ENCODE data around the gene CSMD2. TPM values are rescaled to one million over a fixed set of nuclear protein-coding genes. Genes with fewer than 3 reads are reported as not detected.

CSMD2 gene
- total RNA-seq, 4 donors from 2014 or later: 0.09 to 0.20 TPM; not detected in 2

DNA sequence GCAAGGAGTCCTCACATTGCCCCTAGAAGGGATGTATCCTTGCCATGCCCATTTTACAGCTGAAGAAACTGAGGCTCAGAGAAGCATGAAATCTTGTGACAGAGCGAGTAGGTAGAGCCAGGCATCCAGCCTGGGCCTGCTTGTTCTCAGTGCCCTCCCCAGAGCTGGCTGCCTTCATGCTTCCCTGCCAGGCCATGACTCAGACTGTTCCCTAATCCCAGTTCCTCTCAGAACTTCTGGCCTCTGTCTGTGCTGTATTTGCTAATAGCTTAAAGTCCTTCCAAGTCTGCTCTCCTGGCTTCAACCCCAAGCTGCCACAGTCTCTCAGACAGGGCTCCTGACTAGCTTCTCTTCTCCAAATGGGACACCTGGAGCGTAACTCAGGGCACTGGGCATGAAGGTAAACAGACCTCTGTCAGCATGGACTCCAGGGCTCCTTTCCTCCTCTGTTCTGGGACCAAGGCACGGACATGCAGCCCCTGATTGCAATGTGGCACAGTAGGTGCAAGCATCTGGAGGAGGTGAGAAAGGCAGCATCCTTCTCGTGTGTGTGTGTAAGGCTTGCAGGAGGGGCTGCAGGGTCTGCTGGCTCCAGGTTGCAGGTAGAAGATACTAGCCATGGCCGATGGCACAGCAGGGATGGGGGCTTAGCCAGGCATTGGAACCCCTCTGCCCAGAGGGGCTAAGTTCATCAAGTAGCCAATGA lies 178.5 kb downstream of the CSMD2 start:
- Histone ChIP-seq H3K36me3 (no peaks in the 10 kb centered on the region), H3K4me3 (no peak overlapping the region), H3K27me3 (no peaks in the 10 kb centered on the region), H3K4me1 (peaks cover 0 to 11% of the 10 kb centered on the region in 2 donors), H3K27ac (peak overlapping the region in 1 of 4 donors; percentile 17), H3K9me3 (no peaks in the 10 kb centered on the region)
- ATAC-seq (peak; percentile 92 to 98), DNase-seq (peak; percentile 63 to 72)
- TF ChIP-seq, protein P1, sequence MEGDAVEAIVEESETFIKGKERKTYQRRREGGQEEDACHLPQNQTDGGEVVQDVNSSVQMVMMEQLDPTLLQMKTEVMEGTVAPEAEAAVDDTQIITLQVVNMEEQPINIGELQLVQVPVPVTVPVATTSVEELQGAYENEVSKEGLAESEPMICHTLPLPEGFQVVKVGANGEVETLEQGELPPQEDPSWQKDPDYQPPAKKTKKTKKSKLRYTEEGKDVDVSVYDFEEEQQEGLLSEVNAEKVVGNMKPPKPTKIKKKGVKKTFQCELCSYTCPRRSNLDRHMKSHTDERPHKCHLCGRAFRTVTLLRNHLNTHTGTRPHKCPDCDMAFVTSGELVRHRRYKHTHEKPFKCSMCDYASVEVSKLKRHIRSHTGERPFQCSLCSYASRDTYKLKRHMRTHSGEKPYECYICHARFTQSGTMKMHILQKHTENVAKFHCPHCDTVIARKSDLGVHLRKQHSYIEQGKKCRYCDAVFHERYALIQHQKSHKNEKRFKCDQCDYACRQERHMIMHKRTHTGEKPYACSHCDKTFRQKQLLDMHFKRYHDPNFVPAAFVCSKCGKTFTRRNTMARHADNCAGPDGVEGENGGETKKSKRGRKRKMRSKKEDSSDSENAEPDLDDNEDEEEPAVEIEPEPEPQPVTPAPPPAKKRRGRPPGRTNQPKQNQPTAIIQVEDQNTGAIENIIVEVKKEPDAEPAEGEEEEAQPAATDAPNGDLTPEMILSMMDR (IDR thresholded peaks at IDR 0.05 in 4 of 5, conservative IDR thresholded peaks at IDR 0.05 in 1 of 5): no peak
- TF ChIP-seq POLR2A (IDR thresholded peaks at IDR 0.05): no peak
- intact Hi-C loops (cut with DNase I; ENCODE audit: low total_unique reads): no loop called here
- in situ Hi-C loops (cut with MboI; ENCODE audit: low sequenced_read_pairs in 4 of 4): no loop called here

- in situ Hi-C loops (cut with MboI; ENCODE audit: low sequenced_read_pairs in 4 of 4) (no loop called here), intact Hi-C loops (cut with DNase I; ENCODE audit: low total_unique reads) (no loop called here)
- Histone ChIP-seq H3K4me3 (no peak overlapping the region), H3K27ac (no peak overlapping the region), H3K27me3 (no peaks in the 10 kb centered on the region), H3K4me1 (peaks cover 0 to 11% of the 10 kb centered on the region in 2 donors), H3K9me3 (no peaks in the 10 kb centered on the region), H3K36me3 (no peaks in the 10 kb centered on the region)
- no peak for TF ChIP-seq POLR2A (IDR thresholded peaks at IDR 0.05)
- TF ChIP-seq, protein P1 (IDR thresholded peaks at IDR 0.05 in 4 of 5, conservative IDR thresholded peaks at IDR 0.05 in 1 of 5): no peak
- ATAC-seq (no peak), DNase-seq (no peak)
These were observed 179.4 kb downstream of the CSMD2 start for GRCh38 chr1:33985656-33986055.

GRCh38 chr1:33984906-33985565 lies 180.0 kb downstream of the CSMD2 start:
- no peak overlapping the region for H3K27ac ChIP-seq
- H3K4me1 ChIP-seq: peaks cover 0 to 11% of the 10 kb centered on the region in 2 donors
- intact Hi-C loops (cut with DNase I; ENCODE audit: low total_unique reads): no loop called here
- TF ChIP-seq, protein P1 (IDR thresholded peaks at IDR 0.05 in 4 of 5, conservative IDR thresholded peaks at IDR 0.05 in 1 of 5): no peak
- TF ChIP-seq POLR2A (IDR thresholded peaks at IDR 0.05): no peak
- H3K36me3 ChIP-seq: no peaks in the 10 kb centered on the region
- in situ Hi-C loops (cut with MboI; ENCODE audit: low sequenced_read_pairs in 4 of 4): no loop called here
- no peaks in the 10 kb centered on the region for H3K9me3 ChIP-seq
- no peaks in the 10 kb centered on the region for H3K27me3 ChIP-seq
- H3K4me3 ChIP-seq: no peak overlapping the region
- no peak for DNase-seq
- no peak for ATAC-seq

- H3K4me1 ChIP-seq: peaks cover 0 to 11% of the 10 kb centered on the region in 2 donors
- H3K27ac ChIP-seq: no peak overlapping the region
- peak in 1 of 2 donors; percentile 18 for DNase-seq
- peak in 1 of 2 donors; percentile 61 for ATAC-seq
- no peak for TF ChIP-seq POLR2A (IDR thresholded peaks at IDR 0.05)
- TF ChIP-seq, protein P1 (IDR thresholded peaks at IDR 0.05 in 4 of 5, conservative IDR thresholded peaks at IDR 0.05 in 1 of 5): no peak
- in situ Hi-C loops (cut with MboI; ENCODE audit: low sequenced_read_pairs in 4 of 4) (no loop called here), intact Hi-C loops (cut with DNase I; ENCODE audit: low total_unique reads) (no loop called here)
- no peak overlapping the region for H3K4me3 ChIP-seq
- peaks cover 0 to 3% (median 0%) of the 10 kb centered on the region in 3 donors for H3K27me3 ChIP-seq
- no peaks in the 10 kb centered on the region for H3K9me3 ChIP-seq
- H3K36me3 ChIP-seq: no peaks in the 10 kb centered on the region
These were observed 182.6 kb downstream of the CSMD2 start for GRCh38 chr1:33982419-33982818.

All from gastrocnemius medialis (tissue), 4 donors.